ENCODE data around the gene DNAJB9. TPM values are rescaled to one million over a fixed set of nuclear protein-coding genes. Genes with fewer than 3 reads are reported as not detected.
"Not testable (repeated sequence)": the region's sequence is repeated elsewhere in the genome, so short reads cannot be mapped to it uniquely, and the experiment has no call there.

Gene DNAJB9
- total RNA-seq: 30.0 and 38.1 TPM in 2 replicates

GRCh38 chr7:108569381-108570145 lies at the start of gene DNAJB9, which contains the start of gene THAP5:
TSS of gene DNAJB9 (plus strand) at chr7:108569874. CDS start at chr7:108571727, 1,853 bp downstream.
TSS of gene THAP5 (minus strand) at chr7:108569706. CDS start at chr7:108569569, 137 bp downstream.
- peak; percentile 99 to 100 for DNase-seq (ENCODE audit: low read depth in 2 of 2)

- DNase-seq (ENCODE audit: low read depth in 2 of 2): no peak
Measured at GRCh38 chr7:108522780-108523179, 46.9 kb upstream of the DNAJB9 start.

DNA sequence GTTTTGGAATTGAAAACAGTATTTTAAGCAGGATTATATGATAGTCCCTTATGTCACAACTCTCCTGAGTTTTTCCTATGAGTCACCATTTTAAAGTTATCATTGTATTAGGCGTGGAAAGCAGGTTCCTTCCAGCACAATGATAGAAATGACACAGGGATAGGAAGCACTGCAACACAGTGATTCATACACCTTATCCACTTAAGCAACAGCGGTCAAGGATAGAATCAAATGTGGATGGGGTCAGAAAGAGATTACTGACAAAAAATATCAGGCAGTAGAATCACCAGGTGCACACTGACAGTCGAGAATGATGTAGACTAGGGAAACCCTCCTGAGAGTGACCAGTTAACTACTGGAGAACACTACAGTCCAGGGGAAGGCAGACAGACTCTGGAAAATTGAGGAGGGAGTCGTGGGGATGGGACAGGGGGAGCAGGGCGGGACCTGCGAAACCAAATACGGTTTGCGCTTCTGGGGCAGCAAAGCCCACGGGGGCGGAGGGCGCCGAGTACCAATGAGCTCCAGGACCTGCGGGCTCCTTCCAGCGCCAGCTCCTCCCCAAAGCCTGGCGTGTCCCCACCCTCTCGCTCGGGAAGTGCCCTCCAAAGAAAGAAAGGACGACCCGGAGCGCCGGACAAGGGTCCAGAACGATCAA lies 44.2 kb upstream of the DNAJB9 start:
- peak; percentile 83 to 86 for DNase-seq (ENCODE audit: low read depth in 2 of 2)

GRCh38 chr7:108525985-108526767 lies 43.5 kb upstream of the DNAJB9 start, which contains the start of gene PNPLA8:
TSS of gene PNPLA8 (minus strand) at chr7:108526135. CDS start at chr7:108515491, 10,644 bp downstream.
- DNase-seq (ENCODE audit: low read depth in 2 of 2): peak; percentile 98 to 100

GRCh38 chr7:108526768-108527017 lies 43.0 kb upstream of the DNAJB9 start:
- DNase-seq (ENCODE audit: low read depth in 2 of 2): no peak

GRCh38 chr7:108528183-108528712 lies 41.4 kb upstream of the DNAJB9 start:
- DNase-seq (ENCODE audit: low read depth in 2 of 2): no peak

GRCh38 chr7:108529341-108529740 lies 40.3 kb upstream of the DNAJB9 start:
- DNase-seq (ENCODE audit: low read depth in 2 of 2): no peak

DNA sequence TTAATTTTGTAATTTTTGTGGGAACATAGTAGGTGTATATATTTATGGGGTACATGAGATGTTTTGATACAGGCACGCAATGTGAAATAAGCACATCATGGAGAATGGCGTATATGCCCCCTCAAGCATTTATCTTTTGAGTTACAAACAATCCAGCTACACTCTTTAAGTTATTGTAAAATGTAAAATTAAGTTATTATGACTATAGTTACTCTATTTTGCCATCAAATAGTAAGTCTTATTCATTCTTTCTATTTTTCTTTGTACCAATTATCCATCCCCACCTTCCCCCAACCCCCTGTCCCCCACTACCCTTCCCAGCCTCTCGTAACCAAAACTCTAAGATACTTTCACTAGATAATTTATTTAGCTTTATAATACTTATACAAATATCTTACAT lies 36.0 kb upstream of the DNAJB9 start:
- no peak for DNase-seq (ENCODE audit: low read depth in 2 of 2)

- DNase-seq (ENCODE audit: low read depth in 2 of 2): no peak
Measured at GRCh38 chr7:108535257-108535656, 34.4 kb upstream of the DNAJB9 start.

DNA sequence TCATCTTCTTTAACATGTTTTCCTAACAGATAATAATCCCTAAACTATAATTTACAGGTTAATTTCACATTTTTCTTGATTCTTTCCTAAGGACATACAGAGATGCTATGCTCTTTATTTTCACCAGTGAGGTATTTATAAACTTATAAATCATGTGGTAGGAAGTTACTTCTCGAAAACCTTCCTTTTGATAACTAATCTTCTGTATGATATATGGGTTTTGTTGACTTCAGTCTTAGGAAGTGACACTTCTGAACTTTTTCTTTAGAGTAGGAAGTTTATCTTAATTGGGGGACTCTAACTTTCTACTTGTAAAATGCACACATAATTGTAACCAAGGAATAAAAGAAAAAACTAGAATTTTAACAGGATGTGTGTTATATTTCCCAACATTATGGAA lies 33.9 kb upstream of the DNAJB9 start:
- no peak for DNase-seq (ENCODE audit: low read depth in 2 of 2)

GRCh38 chr7:108537229-108537628 lies 32.4 kb upstream of the DNAJB9 start:
- DNase-seq (ENCODE audit: low read depth in 2 of 2): no peak

GRCh38 chr7:108538236-108538635 lies 31.4 kb upstream of the DNAJB9 start:
- DNase-seq (ENCODE audit: low read depth in 2 of 2): not testable (repeated sequence)

DNA sequence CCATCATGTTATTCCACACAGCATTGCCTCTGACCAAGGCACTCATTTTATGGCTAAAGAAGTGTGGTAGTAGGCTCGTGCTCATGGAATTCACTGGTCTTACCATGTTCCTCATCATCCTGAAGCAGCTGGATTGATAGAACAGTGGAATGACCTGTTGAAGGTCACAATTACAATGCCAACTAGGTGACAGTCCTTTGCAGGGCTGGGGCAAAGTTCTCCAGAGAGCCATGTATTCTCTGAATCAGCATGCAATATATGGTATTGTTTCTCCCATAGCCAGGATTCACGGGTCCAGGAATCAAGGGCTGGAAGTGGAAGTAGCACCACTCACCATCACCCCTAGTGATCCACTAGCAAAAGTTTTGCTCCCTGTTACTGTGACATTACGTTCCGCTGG lies 31.0 kb upstream of the DNAJB9 start:
- DNase-seq (ENCODE audit: low read depth in 2 of 2): not testable (repeated sequence)

GRCh38 chr7:108541478-108541877 lies 28.2 kb upstream of the DNAJB9 start:
- DNase-seq (ENCODE audit: low read depth in 2 of 2): no peak

- DNase-seq (ENCODE audit: low read depth in 2 of 2): not testable (repeated sequence)
Measured at GRCh38 chr7:108548141-108548896, 21.4 kb upstream of the DNAJB9 start.

DNA sequence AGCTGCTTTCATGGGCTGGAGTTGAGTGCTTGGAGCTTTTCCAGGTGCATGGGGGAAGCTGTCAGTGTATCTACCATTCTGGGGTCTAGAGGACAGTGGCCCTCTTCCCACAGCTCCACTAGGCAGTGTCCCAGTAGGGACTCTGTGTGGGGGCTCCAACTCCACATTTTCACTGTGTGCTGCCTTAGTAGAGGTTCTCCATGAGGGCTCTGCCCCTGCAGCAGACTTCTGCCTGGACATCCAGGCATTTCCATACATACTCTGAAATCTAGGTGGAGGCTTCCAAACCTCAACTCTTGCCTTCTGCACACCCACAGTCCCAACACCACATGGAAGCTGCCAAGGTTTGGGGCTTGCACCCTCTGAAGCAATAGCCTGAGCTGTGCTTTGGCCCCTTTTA lies 13.0 kb upstream of the DNAJB9 start:
- DNase-seq (ENCODE audit: low read depth in 2 of 2): not testable (repeated sequence)

DNA sequence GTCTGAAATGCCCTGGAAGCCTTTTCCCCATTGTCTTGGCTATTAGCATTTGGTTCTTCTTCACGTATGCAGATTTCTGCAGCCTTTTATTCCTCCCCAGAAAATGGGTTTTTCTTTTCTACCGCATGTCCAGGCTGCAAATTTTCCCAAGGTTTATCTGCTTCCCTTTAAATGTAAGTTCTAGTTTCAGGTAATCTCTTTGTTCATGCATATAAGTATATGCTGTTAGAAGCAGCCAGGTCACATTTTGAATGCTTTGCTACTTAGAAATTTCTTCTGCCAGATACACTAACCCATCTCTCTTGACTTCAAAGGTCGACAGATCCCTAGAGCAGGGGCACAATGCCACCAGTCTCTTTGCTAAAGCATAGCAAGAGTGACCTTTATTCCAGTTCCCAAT lies 12.5 kb upstream of the DNAJB9 start:
- no peak for DNase-seq (ENCODE audit: low read depth in 2 of 2)

- DNase-seq (ENCODE audit: low read depth in 2 of 2): no peak
Measured at GRCh38 chr7:108557617-108558016, 12.1 kb upstream of the DNAJB9 start.

DNA sequence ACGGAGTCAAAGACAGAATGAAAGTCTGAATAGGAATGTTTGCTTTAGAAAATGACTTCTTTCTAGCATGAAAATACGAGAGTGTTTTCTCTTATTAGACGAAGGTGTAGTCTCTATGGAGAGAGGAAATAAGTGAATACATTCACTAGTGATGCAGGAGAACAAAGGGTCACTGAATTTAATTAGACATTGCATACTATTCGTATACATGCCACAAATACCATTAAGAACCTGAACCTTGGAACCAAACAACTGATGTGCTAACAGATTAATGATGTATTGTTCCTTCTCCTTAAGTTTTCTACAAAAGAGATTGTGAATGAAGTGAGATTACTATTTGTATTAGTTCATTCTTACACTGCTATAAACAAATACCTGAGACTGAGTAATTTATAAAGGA lies 10.4 kb upstream of the DNAJB9 start:
- no peak for DNase-seq (ENCODE audit: low read depth in 2 of 2)

DNA sequence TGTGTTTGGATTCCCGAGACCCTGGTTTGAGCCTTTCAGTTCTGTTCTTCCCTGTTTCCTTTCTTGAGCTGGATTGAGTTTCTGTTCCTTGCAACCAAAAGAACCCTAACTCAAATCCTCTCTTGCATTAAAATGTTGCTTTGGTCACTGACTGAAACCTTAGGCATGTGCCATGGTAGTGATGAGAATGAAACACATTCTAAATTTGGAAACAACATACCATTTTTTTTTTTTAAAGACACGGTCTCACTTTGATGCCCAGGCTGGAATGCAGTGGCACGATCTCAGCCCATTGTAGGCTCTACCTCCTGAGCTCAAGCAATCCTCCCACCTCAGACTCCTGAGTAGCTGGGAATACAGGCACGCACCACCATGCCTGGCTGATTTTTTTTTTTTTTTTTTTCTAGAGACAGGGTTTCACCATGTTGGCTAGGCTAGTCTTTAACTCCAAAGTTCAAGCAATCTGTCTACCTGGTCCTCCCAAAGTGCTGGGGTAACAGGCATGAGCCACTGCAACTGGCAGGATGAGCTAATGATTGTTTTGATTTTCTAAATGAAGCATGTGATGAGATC lies 8.5 kb upstream of the DNAJB9 start:
- no peak for DNase-seq (ENCODE audit: low read depth in 2 of 2)

- no peak for DNase-seq (ENCODE audit: low read depth in 2 of 2)
Measured at GRCh38 chr7:108565987-108566386, 3.7 kb upstream of the DNAJB9 start.

All from dermis microvascular lymphatic vessel endothelial cell (primary cell).